ENCODE results near the gene SRGAP1.

The SRGAP1 gene

DNA sequence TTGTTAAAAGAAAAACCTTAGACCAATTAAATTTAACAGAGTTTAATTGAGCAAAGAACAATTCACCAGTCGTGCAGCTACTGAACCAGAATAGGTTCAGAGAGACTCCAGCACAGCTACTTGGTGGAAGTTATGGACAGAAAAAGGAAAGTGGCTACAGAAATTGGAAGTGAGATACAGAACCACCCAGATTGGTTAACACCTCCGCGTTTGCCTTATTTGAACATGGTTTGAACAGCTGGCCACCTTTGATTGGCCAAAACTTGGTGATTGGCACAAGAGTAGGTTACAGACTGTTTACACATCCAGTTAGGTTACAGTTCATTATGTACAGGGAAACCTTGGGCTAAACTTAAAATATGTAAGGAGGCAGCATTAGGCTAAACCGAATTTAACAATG lies 54.9 kb downstream of the SRGAP1 start:
- H3K4me3 ChIP-seq (ENCODE audit: low read length in 2 of 2): no peak overlapping the region
- H2BK120ac ChIP-seq (ENCODE audit: low read depth, low read length): no peak overlapping the region
- H4K8ac ChIP-seq (ENCODE audit: low read depth, low read length): no peak overlapping the region
- no peak for DNase-seq (ENCODE audit: low spot score)
- no peak overlapping the region for H3K14ac ChIP-seq (ENCODE audit: low read length)
- no peaks in the 10 kb centered on the region for H3K36me3 ChIP-seq (replicated peaks in 1 of 2; ENCODE audit: control insufficient read depth in 2 of 2, insufficient read depth in 2 of 2, low read length in 2 of 2)
- H3K79me1 ChIP-seq (ENCODE audit: low read depth, low read length): no peaks in the 10 kb centered on the region
- peaks cover 3 to 11% of the 10 kb centered on the region in 2 donors for H3K4me1 ChIP-seq (ENCODE audit: control insufficient read depth in 2 of 2, insufficient read depth in 1 of 2, low read depth in 1 of 2, low read length in 2 of 2)
- no peak overlapping the region for H2BK5ac ChIP-seq (ENCODE audit: low read length)
- no peaks in the 10 kb centered on the region for H3K27me3 ChIP-seq (ENCODE audit: control insufficient read depth in 3 of 3, insufficient read depth in 3 of 3, low read depth in 1 of 3, low read length in 3 of 3)
- no peak overlapping the region for H2BK12ac ChIP-seq (ENCODE audit: low read length)
- no peak overlapping the region for H3K4ac ChIP-seq (ENCODE audit: low read length)
- H3K27ac ChIP-seq (replicated peaks; ENCODE audit: low read length): no peak overlapping the region
- no peak overlapping the region for H3K23ac ChIP-seq (ENCODE audit: low read depth, low read length, poor library complexity)
- no peak overlapping the region for H3K18ac ChIP-seq (ENCODE audit: low read length)
- no CpG with 5 or more reads among the region's 4 CpGs for WGBS, 2 donors (ENCODE audit: extremely low coverage in 2 of 2, insufficient read length in 2 of 2, insufficient replicate concordance in 1 of 2)
- no peaks in the 10 kb centered on the region for H3K9me3 ChIP-seq (replicated peaks in 1 of 2; ENCODE audit: control insufficient read depth in 2 of 2, insufficient read depth in 1 of 2, low read depth in 1 of 2, low read length in 2 of 2)
- no peak overlapping the region for H4K91ac ChIP-seq (ENCODE audit: low read depth, low read length, poor library complexity)
- no peak overlapping the region for H3K4me2 ChIP-seq (ENCODE audit: insufficient read depth, low read length, poor library complexity, severe bottlenecking)
- no peak overlapping the region for H3K9ac ChIP-seq (ENCODE audit: low read depth, low read length, poor library complexity)
- no peak overlapping the region for H2AFZ ChIP-seq (ENCODE audit: low read length)
- H2BK15ac ChIP-seq (ENCODE audit: low read length): no peak overlapping the region
- H2AK5ac ChIP-seq (ENCODE audit: low read depth, low read length): no peak overlapping the region

DNA sequence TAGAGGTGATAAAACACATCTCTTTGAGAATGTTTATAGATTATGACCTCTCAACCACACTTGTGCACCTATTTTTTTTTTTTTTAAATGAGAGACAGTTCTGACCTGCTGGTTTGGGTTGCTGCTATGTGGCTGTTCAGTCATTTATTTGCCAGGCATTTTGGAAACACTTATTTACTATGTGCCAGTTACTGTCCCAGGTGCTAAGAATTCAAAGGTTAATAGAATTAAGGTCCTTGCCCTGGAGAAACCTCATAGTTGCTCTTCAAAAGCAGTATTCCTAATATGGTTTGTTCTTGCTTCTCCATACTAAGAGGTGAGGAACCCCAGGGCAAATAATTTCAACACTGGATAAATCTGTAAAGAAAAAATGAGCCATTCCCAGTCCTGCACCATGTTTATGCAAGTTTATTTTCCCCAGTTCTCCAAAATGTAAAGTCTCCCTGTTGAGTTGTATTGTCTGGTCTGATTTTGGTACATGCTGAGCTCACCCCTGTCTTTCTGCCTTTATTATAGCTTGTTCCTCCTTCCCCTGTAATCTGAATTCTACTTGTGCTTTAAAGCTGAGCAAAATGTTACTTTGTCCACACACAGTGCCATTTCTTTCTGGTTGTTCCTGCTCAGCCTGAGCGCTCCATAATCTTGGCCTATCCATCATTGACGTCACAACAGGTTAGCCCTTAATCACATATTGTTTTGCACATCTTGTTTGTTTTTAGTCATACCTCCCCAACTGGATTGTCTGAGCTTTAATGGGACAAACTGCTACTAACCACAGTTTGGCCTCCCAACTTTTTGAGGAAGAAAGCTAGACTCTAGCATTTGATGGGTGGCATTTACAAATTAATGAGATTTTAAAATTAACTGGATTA lies 56.7 kb downstream of the SRGAP1 start:
- Histone ChIP-seq H3K14ac (ENCODE audit: low read length) (no peak overlapping the region), H3K4me2 (ENCODE audit: insufficient read depth, low read length, poor library complexity, severe bottlenecking) (no peak overlapping the region), H3K4me1 (ENCODE audit: control insufficient read depth in 2 of 2, insufficient read depth in 1 of 2, low read depth in 1 of 2, low read length in 2 of 2) (peaks cover 3 to 11% of the 10 kb centered on the region in 2 donors), H3K36me3 (replicated peaks in 1 of 2; ENCODE audit: control insufficient read depth in 2 of 2, insufficient read depth in 2 of 2, low read length in 2 of 2) (no peaks in the 10 kb centered on the region), H3K23ac (ENCODE audit: low read depth, low read length, poor library complexity) (no peak overlapping the region), H4K91ac (ENCODE audit: low read depth, low read length, poor library complexity) (no peak overlapping the region), H4K8ac (ENCODE audit: low read depth, low read length) (no peak overlapping the region), H3K4ac (ENCODE audit: low read length) (no peak overlapping the region), H2BK12ac (ENCODE audit: low read length) (no peak overlapping the region), H3K4me3 (ENCODE audit: low read length in 2 of 2) (no peak overlapping the region), H3K27me3 (ENCODE audit: control insufficient read depth in 3 of 3, insufficient read depth in 3 of 3, low read depth in 1 of 3, low read length in 3 of 3) (no peaks in the 10 kb centered on the region), H3K18ac (ENCODE audit: low read length) (no peak overlapping the region), H2AFZ (ENCODE audit: low read length) (no peak overlapping the region), H2BK5ac (ENCODE audit: low read length) (no peak overlapping the region), H3K79me1 (ENCODE audit: low read depth, low read length) (no peaks in the 10 kb centered on the region), H2BK120ac (ENCODE audit: low read depth, low read length) (no peak overlapping the region), H3K9me3 (replicated peaks in 1 of 2; ENCODE audit: control insufficient read depth in 2 of 2, insufficient read depth in 1 of 2, low read depth in 1 of 2, low read length in 2 of 2) (no peaks in the 10 kb centered on the region), H3K27ac (replicated peaks; ENCODE audit: low read length) (no peak overlapping the region), H2AK5ac (ENCODE audit: low read depth, low read length) (no peak overlapping the region), H2BK15ac (ENCODE audit: low read length) (no peak overlapping the region), H3K9ac (ENCODE audit: low read depth, low read length, poor library complexity) (no peak overlapping the region)
- no CpG with 5 or more reads among the region's 2 CpGs for WGBS, 2 donors (ENCODE audit: extremely low coverage in 2 of 2, insufficient read length in 2 of 2, insufficient replicate concordance in 1 of 2)
- no peak for DNase-seq (ENCODE audit: low spot score)

DNA sequence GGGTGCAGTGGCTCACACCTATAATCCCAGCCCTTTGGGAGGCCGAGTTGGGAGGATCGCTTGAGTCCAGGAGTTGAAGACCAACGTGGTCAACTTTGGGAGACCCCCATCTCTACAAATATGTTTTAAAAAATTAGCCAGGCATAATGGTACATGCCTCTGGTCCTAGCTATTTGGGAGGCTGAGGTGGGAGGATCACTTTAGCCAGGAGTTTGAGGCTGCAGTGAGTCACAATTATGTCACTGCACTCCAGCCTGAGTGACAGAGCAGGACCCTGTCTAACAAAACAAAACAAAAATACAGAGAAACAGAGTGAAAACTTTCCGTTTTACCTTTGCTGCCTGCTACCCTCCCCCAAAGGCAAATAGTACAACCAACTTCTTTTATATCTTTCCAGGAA lies 60.2 kb downstream of the SRGAP1 start:
- no peaks in the 10 kb centered on the region for H3K36me3 ChIP-seq (replicated peaks in 1 of 2; ENCODE audit: control insufficient read depth in 2 of 2, insufficient read depth in 2 of 2, low read length in 2 of 2)
- no peak for DNase-seq (ENCODE audit: low spot score)
- no peak overlapping the region for H3K4me3 ChIP-seq (ENCODE audit: low read length in 2 of 2)
- no peak overlapping the region for H2BK5ac ChIP-seq (ENCODE audit: low read length)
- no peaks in the 10 kb centered on the region for H3K79me1 ChIP-seq (ENCODE audit: low read depth, low read length)
- no CpG with 5 or more reads among the region's 4 CpGs for WGBS, 2 donors (ENCODE audit: extremely low coverage in 2 of 2, insufficient read length in 2 of 2, insufficient replicate concordance in 1 of 2)
- no peak overlapping the region for H2BK15ac ChIP-seq (ENCODE audit: low read length)
- H4K91ac ChIP-seq (ENCODE audit: low read depth, low read length, poor library complexity): no peak overlapping the region
- H3K18ac ChIP-seq (ENCODE audit: low read length): no peak overlapping the region
- H3K9ac ChIP-seq (ENCODE audit: low read depth, low read length, poor library complexity): no peak overlapping the region
- no peak overlapping the region for H3K4me2 ChIP-seq (ENCODE audit: insufficient read depth, low read length, poor library complexity, severe bottlenecking)
- H2BK120ac ChIP-seq (ENCODE audit: low read depth, low read length): no peak overlapping the region
- H2AFZ ChIP-seq (ENCODE audit: low read length): no peak overlapping the region
- H3K14ac ChIP-seq (ENCODE audit: low read length): no peak overlapping the region
- H3K4ac ChIP-seq (ENCODE audit: low read length): no peak overlapping the region
- H2BK12ac ChIP-seq (ENCODE audit: low read length): no peak overlapping the region
- no peaks in the 10 kb centered on the region for H3K27me3 ChIP-seq (ENCODE audit: control insufficient read depth in 3 of 3, insufficient read depth in 3 of 3, low read depth in 1 of 3, low read length in 3 of 3)
- no peak overlapping the region for H4K8ac ChIP-seq (ENCODE audit: low read depth, low read length)
- H3K4me1 ChIP-seq (ENCODE audit: control insufficient read depth in 2 of 2, insufficient read depth in 1 of 2, low read depth in 1 of 2, low read length in 2 of 2): peaks cover 0 to 2% of the 10 kb centered on the region in 2 donors
- no peak overlapping the region for H3K23ac ChIP-seq (ENCODE audit: low read depth, low read length, poor library complexity)
- H2AK5ac ChIP-seq (ENCODE audit: low read depth, low read length): no peak overlapping the region
- H3K27ac ChIP-seq (replicated peaks; ENCODE audit: low read length): no peak overlapping the region
- H3K9me3 ChIP-seq (replicated peaks in 1 of 2; ENCODE audit: control insufficient read depth in 2 of 2, insufficient read depth in 1 of 2, low read depth in 1 of 2, low read length in 2 of 2): peaks cover 2 to 7% of the 10 kb centered on the region in 2 donors

DNA sequence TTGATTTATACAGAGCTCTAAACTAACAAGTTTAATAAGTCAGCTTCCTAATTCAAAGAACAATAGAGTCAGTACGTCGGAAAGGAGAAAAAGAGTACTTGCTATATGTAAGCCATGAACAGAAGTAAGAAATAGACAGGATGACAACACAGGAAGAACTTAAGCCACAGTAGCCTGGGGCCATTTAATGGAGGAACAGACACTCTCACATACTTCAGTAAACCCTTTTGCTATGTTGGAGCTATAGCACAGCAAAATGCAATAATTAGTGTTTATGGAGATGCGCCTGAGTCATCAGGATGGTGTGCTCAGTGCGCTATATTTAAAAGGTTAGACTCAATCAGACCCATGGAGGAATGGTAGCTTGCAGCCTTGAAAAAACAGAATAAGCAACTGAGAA lies 61.0 kb downstream of the SRGAP1 start:
- no peak overlapping the region for H3K23ac ChIP-seq (ENCODE audit: low read depth, low read length, poor library complexity)
- no peak overlapping the region for H3K4ac ChIP-seq (ENCODE audit: low read length)

More for the DNA sequence above, 61.0 kb downstream of the SRGAP1 start:
- Histone ChIP-seq H3K36me3 (replicated peaks in 1 of 2; ENCODE audit: control insufficient read depth in 2 of 2, insufficient read depth in 2 of 2, low read length in 2 of 2) (no peaks in the 10 kb centered on the region), H2AK5ac (ENCODE audit: low read depth, low read length) (no peak overlapping the region), H4K8ac (ENCODE audit: low read depth, low read length) (no peak overlapping the region), H3K4me3 (ENCODE audit: low read length in 2 of 2) (no peak overlapping the region), H2BK15ac (ENCODE audit: low read length) (no peak overlapping the region), H2BK120ac (ENCODE audit: low read depth, low read length) (no peak overlapping the region), H3K27me3 (ENCODE audit: control insufficient read depth in 3 of 3, insufficient read depth in 3 of 3, low read depth in 1 of 3, low read length in 3 of 3) (no peaks in the 10 kb centered on the region), H3K18ac (ENCODE audit: low read length) (no peak overlapping the region), H2BK5ac (ENCODE audit: low read length) (no peak overlapping the region), H3K4me1 (ENCODE audit: control insufficient read depth in 2 of 2, insufficient read depth in 1 of 2, low read depth in 1 of 2, low read length in 2 of 2) (peaks cover 0 to 2% of the 10 kb centered on the region in 2 donors), H3K79me1 (ENCODE audit: low read depth, low read length) (no peaks in the 10 kb centered on the region), H3K9me3 (replicated peaks in 1 of 2; ENCODE audit: control insufficient read depth in 2 of 2, insufficient read depth in 1 of 2, low read depth in 1 of 2, low read length in 2 of 2) (peaks cover 2 to 7% of the 10 kb centered on the region in 2 donors), H2BK12ac (ENCODE audit: low read length) (no peak overlapping the region), H4K91ac (ENCODE audit: low read depth, low read length, poor library complexity) (no peak overlapping the region), H3K27ac (replicated peaks; ENCODE audit: low read length) (no peak overlapping the region), H3K9ac (ENCODE audit: low read depth, low read length, poor library complexity) (no peak overlapping the region), H3K14ac (ENCODE audit: low read length) (no peak overlapping the region), H3K4me2 (ENCODE audit: insufficient read depth, low read length, poor library complexity, severe bottlenecking) (no peak overlapping the region), H2AFZ (ENCODE audit: low read length) (no peak overlapping the region)
- DNase-seq (ENCODE audit: low spot score): no peak
- no CpG with 5 or more reads among the region's 4 CpGs for WGBS, 2 donors (ENCODE audit: extremely low coverage in 2 of 2, insufficient read length in 2 of 2, insufficient replicate concordance in 1 of 2)

Measured in neuronal stem cell (in vitro differentiated cells).